ENCODE measurements around the gene RBBP5.

Gene RBBP5

DNA sequence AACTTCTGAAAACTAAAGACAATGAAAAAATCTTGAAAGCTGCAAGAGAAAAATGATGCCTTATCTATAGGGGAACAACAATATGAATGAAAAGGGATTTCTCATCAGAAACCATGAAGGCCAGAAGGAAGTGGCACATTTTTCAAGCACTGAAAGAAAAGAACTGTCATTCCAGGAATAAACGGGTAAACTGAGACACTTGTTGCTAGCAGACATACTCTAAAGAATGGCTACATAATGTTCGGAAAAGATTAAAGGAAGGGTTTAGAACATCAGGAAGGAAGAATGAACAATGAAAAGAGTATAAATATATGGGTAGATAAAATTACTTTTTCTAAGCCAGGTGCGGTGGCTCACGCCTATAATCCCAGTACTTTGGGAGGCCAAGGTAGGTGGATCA lies 14.5 kb downstream of the RBBP5 start:
- TF ChIP-seq SNAI2 (CRISPR knock-in tag; IDR thresholded peaks at IDR 0.05) (no peak), OSR1 (CRISPR knock-in tag; IDR thresholded peaks at IDR 0.05) (no peak), ARNTL (CRISPR knock-in tag; IDR thresholded peaks at IDR 0.05; ENCODE audit: borderline replicate concordance, low read depth) (no peak), BACH2 (CRISPR knock-in tag; IDR thresholded peaks at IDR 0.05; ENCODE audit: borderline replicate concordance) (no peak), ESRRG (CRISPR knock-in tag; IDR thresholded peaks at IDR 0.05) (no peak), ISL1 (CRISPR knock-in tag; IDR thresholded peaks at IDR 0.05) (no peak), PPARA (CRISPR knock-in tag; IDR thresholded peaks at IDR 0.05; ENCODE audit: borderline replicate concordance) (no peak), ZNF565 (CRISPR knock-in tag; conservative IDR thresholded peaks at IDR 0.05; ENCODE audit: low read depth) (no peak), TCF4 (CRISPR knock-in tag; IDR thresholded peaks at IDR 0.05; ENCODE audit: borderline replicate concordance) (no peak), TOX (CRISPR knock-in tag; IDR thresholded peaks at IDR 0.05; ENCODE audit: borderline replicate concordance) (no peak), ZNF8 (CRISPR knock-in tag; IDR thresholded peaks at IDR 0.05) (no peak), CSDC2 (CRISPR knock-in tag; IDR thresholded peaks at IDR 0.05) (no peak), ZNF70 (CRISPR knock-in tag; IDR thresholded peaks at IDR 0.05) (no peak), GLIS3 (CRISPR knock-in tag; IDR thresholded peaks at IDR 0.05) (no peak)
- TF ChIP-seq, protein P1, sequence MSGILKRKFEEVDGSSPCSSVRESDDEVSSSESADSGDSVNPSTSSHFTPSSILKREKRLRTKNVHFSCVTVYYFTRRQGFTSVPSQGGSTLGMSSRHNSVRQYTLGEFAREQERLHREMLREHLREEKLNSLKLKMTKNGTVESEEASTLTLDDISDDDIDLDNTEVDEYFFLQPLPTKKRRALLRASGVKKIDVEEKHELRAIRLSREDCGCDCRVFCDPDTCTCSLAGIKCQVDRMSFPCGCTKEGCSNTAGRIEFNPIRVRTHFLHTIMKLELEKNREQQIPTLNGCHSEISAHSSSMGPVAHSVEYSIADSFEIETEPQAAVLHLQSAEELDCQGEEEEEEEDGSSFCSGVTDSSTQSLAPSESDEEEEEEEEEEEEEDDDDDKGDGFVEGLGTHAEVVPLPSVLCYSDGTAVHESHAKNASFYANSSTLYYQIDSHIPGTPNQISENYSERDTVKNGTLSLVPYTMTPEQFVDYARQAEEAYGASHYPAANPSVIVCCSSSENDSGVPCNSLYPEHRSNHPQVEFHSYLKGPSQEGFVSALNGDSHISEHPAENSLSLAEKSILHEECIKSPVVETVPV (CRISPR knock-in tag; IDR thresholded peaks at IDR 0.05), result no peak
- TF ChIP-seq, protein P2, sequence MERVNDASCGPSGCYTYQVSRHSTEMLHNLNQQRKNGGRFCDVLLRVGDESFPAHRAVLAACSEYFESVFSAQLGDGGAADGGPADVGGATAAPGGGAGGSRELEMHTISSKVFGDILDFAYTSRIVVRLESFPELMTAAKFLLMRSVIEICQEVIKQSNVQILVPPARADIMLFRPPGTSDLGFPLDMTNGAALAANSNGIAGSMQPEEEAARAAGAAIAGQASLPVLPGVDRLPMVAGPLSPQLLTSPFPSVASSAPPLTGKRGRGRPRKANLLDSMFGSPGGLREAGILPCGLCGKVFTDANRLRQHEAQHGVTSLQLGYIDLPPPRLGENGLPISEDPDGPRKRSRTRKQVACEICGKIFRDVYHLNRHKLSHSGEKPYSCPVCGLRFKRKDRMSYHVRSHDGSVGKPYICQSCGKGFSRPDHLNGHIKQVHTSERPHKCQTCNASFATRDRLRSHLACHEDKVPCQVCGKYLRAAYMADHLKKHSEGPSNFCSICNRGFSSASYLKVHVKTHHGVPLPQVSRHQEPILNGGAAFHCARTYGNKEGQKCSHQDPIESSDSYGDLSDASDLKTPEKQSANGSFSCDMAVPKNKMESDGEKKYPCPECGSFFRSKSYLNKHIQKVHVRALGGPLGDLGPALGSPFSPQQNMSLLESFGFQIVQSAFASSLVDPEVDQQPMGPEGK (CRISPR knock-in tag; IDR thresholded peaks at IDR 0.05; ENCODE audit: borderline replicate concordance), result no peak
- TF ChIP-seq, protein P3, sequence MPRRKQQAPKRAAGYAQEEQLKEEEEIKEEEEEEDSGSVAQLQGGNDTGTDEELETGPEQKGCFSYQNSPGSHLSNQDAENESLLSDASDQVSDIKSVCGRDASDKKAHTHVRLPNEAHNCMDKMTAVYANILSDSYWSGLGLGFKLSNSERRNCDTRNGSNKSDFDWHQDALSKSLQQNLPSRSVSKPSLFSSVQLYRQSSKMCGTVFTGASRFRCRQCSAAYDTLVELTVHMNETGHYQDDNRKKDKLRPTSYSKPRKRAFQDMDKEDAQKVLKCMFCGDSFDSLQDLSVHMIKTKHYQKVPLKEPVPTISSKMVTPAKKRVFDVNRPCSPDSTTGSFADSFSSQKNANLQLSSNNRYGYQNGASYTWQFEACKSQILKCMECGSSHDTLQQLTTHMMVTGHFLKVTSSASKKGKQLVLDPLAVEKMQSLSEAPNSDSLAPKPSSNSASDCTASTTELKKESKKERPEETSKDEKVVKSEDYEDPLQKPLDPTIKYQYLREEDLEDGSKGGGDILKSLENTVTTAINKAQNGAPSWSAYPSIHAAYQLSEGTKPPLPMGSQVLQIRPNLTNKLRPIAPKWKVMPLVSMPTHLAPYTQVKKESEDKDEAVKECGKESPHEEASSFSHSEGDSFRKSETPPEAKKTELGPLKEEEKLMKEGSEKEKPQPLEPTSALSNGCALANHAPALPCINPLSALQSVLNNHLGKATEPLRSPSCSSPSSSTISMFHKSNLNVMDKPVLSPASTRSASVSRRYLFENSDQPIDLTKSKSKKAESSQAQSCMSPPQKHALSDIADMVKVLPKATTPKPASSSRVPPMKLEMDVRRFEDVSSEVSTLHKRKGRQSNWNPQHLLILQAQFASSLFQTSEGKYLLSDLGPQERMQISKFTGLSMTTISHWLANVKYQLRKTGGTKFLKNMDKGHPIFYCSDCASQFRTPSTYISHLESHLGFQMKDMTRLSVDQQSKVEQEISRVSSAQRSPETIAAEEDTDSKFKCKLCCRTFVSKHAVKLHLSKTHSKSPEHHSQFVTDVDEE (CRISPR knock-in tag; IDR thresholded peaks at IDR 0.05), result no peak
- TF ChIP-seq, protein P4, sequence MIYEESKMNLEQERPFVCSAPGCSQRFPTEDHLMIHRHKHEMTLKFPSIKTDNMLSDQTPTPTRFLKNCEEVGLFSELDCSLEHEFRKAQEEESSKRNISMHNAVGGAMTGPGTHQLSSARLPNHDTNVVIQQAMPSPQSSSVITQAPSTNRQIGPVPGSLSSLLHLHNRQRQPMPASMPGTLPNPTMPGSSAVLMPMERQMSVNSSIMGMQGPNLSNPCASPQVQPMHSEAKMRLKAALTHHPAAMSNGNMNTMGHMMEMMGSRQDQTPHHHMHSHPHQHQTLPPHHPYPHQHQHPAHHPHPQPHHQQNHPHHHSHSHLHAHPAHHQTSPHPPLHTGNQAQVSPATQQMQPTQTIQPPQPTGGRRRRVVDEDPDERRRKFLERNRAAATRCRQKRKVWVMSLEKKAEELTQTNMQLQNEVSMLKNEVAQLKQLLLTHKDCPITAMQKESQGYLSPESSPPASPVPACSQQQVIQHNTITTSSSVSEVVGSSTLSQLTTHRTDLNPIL (CRISPR knock-in tag; IDR thresholded peaks at IDR 0.05; ENCODE audit: low read depth), result no peak

DNA sequence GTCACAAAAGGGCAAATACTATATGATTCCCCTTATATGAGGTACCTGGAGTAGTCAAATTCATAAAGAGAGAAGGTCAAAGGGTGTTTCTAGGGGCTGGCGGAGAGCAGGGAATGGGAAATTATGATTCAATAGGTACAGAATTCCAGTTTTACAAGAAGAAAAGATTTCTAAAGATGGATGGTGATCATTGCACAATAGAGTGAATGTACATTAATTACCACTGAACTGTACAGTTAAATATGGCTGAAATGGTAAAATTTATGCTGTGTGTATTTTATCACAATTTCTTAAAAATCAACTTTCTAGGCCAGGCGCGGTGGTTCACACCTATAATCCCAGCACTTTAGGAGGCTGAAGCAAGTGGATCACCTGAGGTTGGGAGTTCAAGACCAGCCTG lies 19.4 kb downstream of the RBBP5 start:
- TF ChIP-seq ARNTL (CRISPR knock-in tag; IDR thresholded peaks at IDR 0.05; ENCODE audit: borderline replicate concordance, low read depth) (no peak), GLIS3 (CRISPR knock-in tag; IDR thresholded peaks at IDR 0.05) (no peak), ZNF565 (CRISPR knock-in tag; conservative IDR thresholded peaks at IDR 0.05; ENCODE audit: low read depth) (no peak), ZFP3 (CRISPR knock-in tag; IDR thresholded peaks at IDR 0.05) (no peak), TCF4 (CRISPR knock-in tag; IDR thresholded peaks at IDR 0.05; ENCODE audit: borderline replicate concordance) (no peak), ISL1 (CRISPR knock-in tag; IDR thresholded peaks at IDR 0.05) (no peak), RARB (CRISPR knock-in tag; IDR thresholded peaks at IDR 0.05) (no peak), TOX (CRISPR knock-in tag; IDR thresholded peaks at IDR 0.05; ENCODE audit: borderline replicate concordance) (no peak), SNAI2 (CRISPR knock-in tag; IDR thresholded peaks at IDR 0.05) (no peak), ZNF8 (CRISPR knock-in tag; IDR thresholded peaks at IDR 0.05) (no peak), ZNF70 (CRISPR knock-in tag; IDR thresholded peaks at IDR 0.05) (no peak), PPARA (CRISPR knock-in tag; IDR thresholded peaks at IDR 0.05; ENCODE audit: borderline replicate concordance) (no peak)
- TF ChIP-seq, protein P4 (CRISPR knock-in tag; IDR thresholded peaks at IDR 0.05; ENCODE audit: low read depth), result no peak
- TF ChIP-seq, protein P3 (CRISPR knock-in tag; IDR thresholded peaks at IDR 0.05), result no peak
- TF ChIP-seq, protein P1 (CRISPR knock-in tag; IDR thresholded peaks at IDR 0.05), result no peak
- ATAC-seq, result no peak

More for the DNA sequence above, 14.5 kb downstream of the RBBP5 start:
- ATAC-seq, result no peak

Measured in SK-N-SH treated with all-trans-retinoic acid at 6 μM for 48 hours (cell line).